A549 (cell line): ENCODE data around the gene KDM8. TPM values are rescaled to one million over a fixed set of nuclear protein-coding genes. Genes with fewer than 3 reads are reported as not detected.

ENCODE experiments used
- ATAC-seq, 2 experiments: fragments of 200-7000 bp in 1 of 2; fragments of >200 bp in 1 of 2; cut with Nextera tagmentation in 1 of 2; cut with Tn5 transposase in 1 of 2; 3 replicates each; pipeline versions ENCODE4 v1.8.0 to v1.9.1; 2018 to 2020; ENCODE audit warnings: mild to moderate bottlenecking in 1 of 2, moderate library complexity in 1 of 2
- CTCF ChIA-PET: fragments of 300-600 bp; sonication (Branson Sonifier 250); formaldehyde crosslinking; extraction: SDS; loops from one replicate; lab custom pipeline; 2021; ENCODE audit warnings: antibody characterized with exemption, inconsistent platforms; lab: Yijun Ruan, JAX
- POLR2A ChIA-PET: fragments of 350-600 bp; formaldehyde crosslinking; extraction: SDS; loops from one replicate; lab custom pipeline; 2021; ENCODE audit warnings: antibody characterized with exemption, inconsistent platforms; lab: Yijun Ruan, JAX
- DNase-seq, 2 experiments: peaks; one replicate each; pipeline versions ENCODE4 v3.0.0 to v3.0.0-alpha.2; 2011 to 2016; ENCODE audit warnings: low read depth in 1 of 2, low spot score in 1 of 2
- FAIRE-seq: peaks from 2 replicates; lab custom pipeline; 2011; peaks lifted over from hg19 to GRCh38; lab: Jason Lieb, UNC
- H3K27ac ChIP-seq, 2 experiments: fragments of >200 bp; sonication (Bioruptor Twin); formaldehyde crosslinking; 3 replicates each; pipeline ENCODE4 v1.5.1; 2016 to 2017
- H3K4me1 ChIP-seq: fragments of >200 bp; sonication (Bioruptor Twin); formaldehyde crosslinking; 3 replicates; pipeline ENCODE4 v1.6.1; 2016
- H3K4me2 ChIP-seq: fragments of >200 bp; sonication (Bioruptor Twin); formaldehyde crosslinking; 3 replicates; pipeline ENCODE4 v1.6.1; 2016
- H3K4me3 ChIP-seq: fragments of >200 bp; sonication (Bioruptor Twin); formaldehyde crosslinking; 3 replicates; pipeline ENCODE4 v1.5.1; 2016
- H3K9me3 ChIP-seq: fragments of >200 bp; sonication (Bioruptor Twin); formaldehyde crosslinking; 3 replicates; pipeline ENCODE4 v1.6.1; 2016
- BHLHE40 ChIP-seq: IDR thresholded peaks from 2 replicates; pipeline ENCODE4 v1.6.1; 2012; ENCODE audit warnings: low read depth, low read length, inconsistent platforms
- CEBPB ChIP-seq, 2 experiments: fragments of >200 bp in 1 of 2; sonication (Bioruptor Twin) in 1 of 2; formaldehyde crosslinking in 1 of 2; IDR thresholded peaks; 2 replicates each; pipeline ENCODE4 v1.6.1; 2012 to 2016
- CTCF ChIP-seq: fragments of >200 bp; sonication (Bioruptor Twin); formaldehyde crosslinking; IDR thresholded peaks from 3 replicates; pipeline ENCODE4 v1.5.1; 2016
- EHMT2 ChIP-seq: fragments of 200-600 bp; sonication (generic); IDR thresholded peaks from 2 replicates; pipeline ENCODE4 v1.6.1; 2016; ENCODE audit warnings: antibody characterized with exemption, low read depth, mild to moderate bottlenecking, moderate library complexity
- EP300 ChIP-seq, 2 experiments: fragments of >200 bp; sonication (Bioruptor Twin); formaldehyde crosslinking; IDR thresholded peaks; 2 replicates in 1 of 2; 3 replicates in 1 of 2; pipeline ENCODE4 v1.6.1; 2016 to 2017
- FOSL2 ChIP-seq, 2 experiments: fragments of 450-650 bp in 1 of 2; fragments of >200 bp in 1 of 2; sonication (Bioruptor Twin) in 1 of 2; formaldehyde crosslinking; IDR thresholded peaks; 2 replicates each; pipeline versions ENCODE4 v1.5.0 to v1.6.1; 2016 to 2020; ENCODE audit warnings: mild to moderate bottlenecking in 1 of 2, moderate library complexity in 1 of 2
- GATA3 ChIP-seq: IDR thresholded peaks from 2 replicates; pipeline ENCODE4 v1.6.1; 2012; ENCODE audit warnings: borderline replicate concordance
- HDAC2 ChIP-seq: fragments of 200-600 bp; sonication (generic); IDR thresholded peaks from 2 replicates; pipeline ENCODE4 v1.6.1; 2016
- HES2 ChIP-seq: fragments of >200 bp; sonication (Bioruptor Twin); formaldehyde crosslinking; IDR thresholded peaks from 2 replicates; pipeline ENCODE4 v1.6.1; 2016
- HOXB5 ChIP-seq: fragments of 250-450 bp; sonication (Bioruptor Pico); IDR thresholded peaks from 2 replicates; pipeline ENCODE4 v1.5.0; 2020; ENCODE audit warnings: mild to moderate bottlenecking, moderate library complexity
- MAX ChIP-seq: IDR thresholded peaks from 2 replicates; pipeline ENCODE4 v1.6.1; 2012
- MAZ ChIP-seq: fragments of 150-350 bp; IDR thresholded peaks from 2 replicates; pipeline ENCODE4 v1.6.1; 2014; ENCODE audit warnings: antibody characterized with exemption, low read depth, low read length, borderline replicate concordance
- MYC ChIP-seq: IDR thresholded peaks from 2 replicates; pipeline ENCODE4 v1.6.1; 2012; ENCODE audit warnings: mild to moderate bottlenecking, inconsistent platforms, low read length, improper control_type of control experiment, borderline replicate concordance
- NFE2L2 ChIP-seq: fragments of 150-350 bp; conservative IDR thresholded peaks from 2 replicates; pipeline ENCODE4 v1.6.1; 2014; ENCODE audit warnings: low read length
- NR3C1 ChIP-seq: fragments of >200 bp; sonication (Bioruptor Twin); formaldehyde crosslinking; IDR thresholded peaks from 3 replicates; pipeline ENCODE4 v1.6.1; 2017
- RAD21 ChIP-seq, 2 experiments: fragments of >200 bp in 1 of 2; sonication (Bioruptor Twin) in 1 of 2; formaldehyde crosslinking in 1 of 2; IDR thresholded peaks in 1 of 2; conservative IDR thresholded peaks in 1 of 2; 2 replicates in 1 of 2; 3 replicates in 1 of 2; pipeline ENCODE4 v1.6.1; 2012 to 2018; ENCODE audit warnings: inconsistent platforms in 1 of 2
- RARB ChIP-seq: fragments of 250-450 bp; sonication (Bioruptor Pico); IDR thresholded peaks from 2 replicates; pipeline ENCODE4 v1.8.0; 2021; ENCODE audit warnings: mild to moderate bottlenecking, moderate library complexity
- RCOR1 ChIP-seq: fragments of 150-350 bp; IDR thresholded peaks from 2 replicates; pipeline ENCODE4 v1.6.1; 2014; ENCODE audit warnings: antibody characterized with exemption, low read length, low read depth
- REST ChIP-seq: fragments of 200-600 bp; sonication (generic); IDR thresholded peaks from 2 replicates; pipeline ENCODE4 v1.6.1; 2016; ENCODE audit warnings: antibody characterized with exemption, mild to moderate bottlenecking, moderate library complexity
- RFX5 ChIP-seq: fragments of 450-650 bp; IDR thresholded peaks from 2 replicates; pipeline ENCODE4 v1.7.1; 2014; ENCODE audit warnings: antibody characterized with exemption, mild to moderate bottlenecking, moderate library complexity
- RNF2 ChIP-seq: fragments of 200-600 bp; sonication (generic); IDR thresholded peaks from 2 replicates; pipeline ENCODE4 v1.6.1; 2016; ENCODE audit warnings: low read depth, mild to moderate bottlenecking, antibody characterized with exemption, moderate library complexity, borderline replicate concordance
- TFCP2L1 ChIP-seq: fragments of 250-450 bp; sonication (Bioruptor Pico); IDR thresholded peaks from 2 replicates; pipeline ENCODE4 v1.5.0; 2021; ENCODE audit warnings: mild to moderate bottlenecking
- ZC3H11A ChIP-seq: fragments of 450-650 bp; IDR thresholded peaks from 2 replicates; pipeline ENCODE4 v1.6.1; 2014; ENCODE audit warnings: antibody characterized with exemption, mild to moderate bottlenecking
- ZSCAN20 ChIP-seq: fragments of 250-450 bp; sonication (Bioruptor Pico); IDR thresholded peaks from 2 replicates; pipeline ENCODE4 v1.8.0; 2022; ENCODE audit warnings: mild to moderate bottlenecking, moderate library complexity
- WGBS: methylation state at CpG from one replicate; pipeline ENCODE4 v1.1.6; 2017; ENCODE audit errors: missing lambda C conversion rate; 5-methylcytosine and 5-hydroxymethylcytosine counted together
- polyA plus RNA-seq, 4 experiments: library from polyadenylated mRNA; depleted of rRNA in 3 of 4; stranded (reverse); fragments of >200 nt; fragmentation: RNase III in 1 of 4; extraction: RNeasy Plus Mini Kit Qiagen cat#74134 plus additional on column Dnase treatment in 1 of 4; gene quantifications; 2 replicates in 3 of 4; 3 replicates in 1 of 4; pipeline ENCODE4 v1.2.3, GENCODE V29; 2011 to 2017

The KDM8 gene
- polyA plus RNA-seq, 2 of the 4 experiments (the other 2 are of a cell fraction) = 1.6 to 2.3 TPM

- 94% methylated on average over 3 of the region's 3 CpGs for WGBS
- no peak for FAIRE-seq
- peaks cover 33% of the 10 kb centered on the region for H3K4me1 ChIP-seq
- ATAC-seq = no peak
- CTCF ChIA-PET = interaction anchor here (1.0 to 1.4 kb wide), 5 partner anchors 19 to 114 kb away, joined by 3 to 5 read pairs (median 4); no protein-coding TSS in a partner anchor
- peak overlapping the region in 1 of 2 experiments; percentile 43; a peak in 1 of 6 replicates for H3K27ac ChIP-seq
- TF ChIP-seq MAX (no peak), RFX5 (no peak), GATA3 (no peak)
- POLR2A ChIA-PET = no interaction called here
- H3K4me2 ChIP-seq = no peak overlapping the region
- H3K9me3 ChIP-seq = no peaks in the 10 kb centered on the region
- H3K4me3 ChIP-seq = no peak overlapping the region
- no peak for DNase-seq
Observed at GRCh38 chr16:27254262-27254811, 51.0 kb downstream of the KDM8 start.

- no peak overlapping the region for H3K4me3 ChIP-seq
- no peak for TF ChIP-seq ZSCAN20 (CRISPR knock-in tag)
- TF ChIP-seq BHLHE40 = no peak
- ChIA-PET POLR2A (no interaction called here), CTCF (no interaction called here)
- WGBS = 96% methylated on average over 3 of the region's 3 CpGs
- H3K4me2 ChIP-seq = no peak overlapping the region
- no peak overlapping the region for H3K27ac ChIP-seq
- ATAC-seq (no peak), DNase-seq (no peak), FAIRE-seq (no peak)
- H3K9me3 ChIP-seq = no peaks in the 10 kb centered on the region
- H3K4me1 ChIP-seq = peaks cover 33% of the 10 kb centered on the region
Observed at GRCh38 chr16:27256861-27257260, 53.5 kb downstream of the KDM8 start.

GRCh38 chr16:27257271-27257670, 53.9 kb downstream of the KDM8 start:
- H3K4me1 ChIP-seq = peaks cover 33% of the 10 kb centered on the region
- POLR2A ChIA-PET = no interaction called here
- 91% methylated on average over 14 of the region's 14 CpGs for WGBS
- no peak overlapping the region for H3K27ac ChIP-seq
- TF ChIP-seq RNF2 (no peak), MAX (no peak), RARB (no peak), FOSL2 (IDR thresholded peaks at IDR 0.05) (no peak), FOSL2 (CRISPR knock-in tag; IDR thresholded peaks at IDR 0.05) (no peak), EP300 (IDR thresholded peaks at IDR 0.05) (no peak), ZC3H11A (no peak), RCOR1 (no peak), EHMT2 (no peak), CEBPB (IDR thresholded peaks at IDR 0.05) (no peak), MYC (no peak), RAD21 (conservative IDR thresholded peaks at IDR 0.05 in 1 of 2, IDR thresholded peaks at IDR 0.05 in 1 of 2) (no peak)
- FAIRE-seq (no peak), ATAC-seq (no peak), DNase-seq (no peak)
- CTCF ChIA-PET = no interaction called here
- no peak overlapping the region for H3K4me3 ChIP-seq
- no peaks in the 10 kb centered on the region for H3K9me3 ChIP-seq
- no peak overlapping the region for H3K4me2 ChIP-seq

GRCh38 chr16:27258241-27258734, 55.0 kb downstream of the KDM8 start:
- WGBS = 87% methylated on average over 3 of the region's 3 CpGs
- ATAC-seq = peak in 1 of 2 experiments; percentile 50; a peak in 2 of 6 replicates
- ChIA-PET CTCF (interaction anchor here (0.7 kb wide), 1 partner anchor 250 kb away, joined by 3 read pairs; no protein-coding TSS in a partner anchor), POLR2A (interaction anchor here (0.5 kb wide), 1 partner anchor 45 kb away, joined by 3 read pairs; no protein-coding TSS in a partner anchor)
- H3K9me3 ChIP-seq = no peaks in the 10 kb centered on the region
- H3K4me2 ChIP-seq = peak overlapping the region; percentile 30; the same call in 2 of the 3 replicates
- FAIRE-seq = no peak
- peaks cover 27% of the 10 kb centered on the region for H3K4me1 ChIP-seq
- DNase-seq = no peak
- H3K27ac ChIP-seq = peak overlapping the region in 1 of 2 experiments; percentile 22; a peak in 2 of 6 replicates
- no peak overlapping the region for H3K4me3 ChIP-seq
- TF ChIP-seq NR3C1 = no peak
- no peak for TF ChIP-seq HOXB5
- TF ChIP-seq HES2 = no peak
- TF ChIP-seq TFCP2L1 (CRISPR knock-in tag) = no peak
- no peak for TF ChIP-seq CTCF
- TF ChIP-seq RCOR1 = no peak
- TF ChIP-seq NFE2L2 = no peak
- TF ChIP-seq GATA3 = no peak
- TF ChIP-seq RNF2 = no peak
- TF ChIP-seq MAZ = no peak
- TF ChIP-seq REST = no peak
- no peak for TF ChIP-seq HDAC2
